HCT116 (cell line): ENCODE measurements around the gene RTTN. TPM values are rescaled to one million over a fixed set of nuclear protein-coding genes. Genes with fewer than 3 reads are reported as not detected.

Experiments used
- ATAC-seq: fragments of 200-7000 bp; cut with Tn5 transposase; 2 replicates; pipeline ENCODE4 v1.9.1; 2020; ENCODE audit warnings: mild to moderate bottlenecking, moderate library complexity
- BruUV-seq: library from RNA; stranded (reverse); fragments of 400-500 nt; replicated peaks from 2 replicates; lab custom pipeline; 2021; lab: Mats Ljungman, UMichigan
- CTCF ChIA-PET: fragments of 300-600 bp; sonication (Branson Sonifier 250); formaldehyde crosslinking; loops from one replicate; lab custom pipeline; 2021; ENCODE audit warnings: antibody characterized with exemption; lab: Charles Lee
- POLR2A ChIA-PET: fragments of 300-600, 350-600 bp; sonication (Branson Sonifier 250); formaldehyde crosslinking; loops from one replicate; lab custom pipeline; 2021; ENCODE audit warnings: antibody characterized with exemption; lab: Charles Lee
- RAD21 ChIA-PET, 2 experiments: fragments of 300-600 bp; sonication (Branson Sonifier 250); formaldehyde crosslinking; loops; one replicate each; lab custom pipeline; 2023; ENCODE audit warnings: low total read pairs in 2 of 2; ENCODE audit not compliant: uncharacterized antibody in 2 of 2, unreplicated experiment in 2 of 2, low non-redundant PET in 1 of 2; lab: Charles Lee
- DNase-seq: peaks from one replicate; pipeline ENCODE4 v3.0.0-alpha.2; 2010; ENCODE audit warnings: low read depth, low spot score
- H2AFZ ChIP-seq: fragments of 200-600 bp; shearing (Covaris generic), sonication (generic); 2 replicates; pipeline ENCODE4 v1.6.1; 2017; ENCODE audit warnings: low read depth, mixed run types, mixed read lengths, antibody characterized with exemption, low read length; ENCODE audit not compliant: poor library complexity, severe bottlenecking
- H3K27ac ChIP-seq: 2 replicates; pipeline ENCODE4 v1.5.1; 2012; ENCODE audit warnings: low read depth, low read length
- H3K27me3 ChIP-seq: fragments of 200-600 bp; sonication (generic); 2 replicates; pipeline ENCODE4 v1.6.1; 2016; ENCODE audit warnings: mixed run types, low read length, mixed read lengths; ENCODE audit not compliant: insufficient read depth
- H3K36me3 ChIP-seq, 2 experiments: fragments of 200-500 bp in 1 of 2; fragments of 200-600 bp in 1 of 2; sonication (Bioruptor generic) in 1 of 2; sonication (generic) in 1 of 2; 2 replicates each; pipeline versions ENCODE4 v1.5.1 to v1.6.1; 2014 to 2016; ENCODE audit warnings: low read length in 2 of 2, inconsistent platforms in 1 of 2, mixed read lengths in 1 of 2, mixed run types in 1 of 2; ENCODE audit not compliant: insufficient read depth in 2 of 2, control insufficient read depth in 1 of 2
- H3K4me1 ChIP-seq, 2 experiments: fragments of 200-600 bp in 1 of 2; sonication (generic) in 1 of 2; 2 replicates each; pipeline versions ENCODE4 v1.5.1 to v1.6.1; 2012 to 2017; ENCODE audit warnings: low read length in 2 of 2, inconsistent platforms in 1 of 2, mild to moderate bottlenecking in 1 of 2, mixed read lengths in 1 of 2, mixed run types in 1 of 2, moderate library complexity in 1 of 2; ENCODE audit not compliant: insufficient read depth in 2 of 2, control insufficient read depth in 1 of 2
- H3K4me2 ChIP-seq: fragments of 200-600 bp; sonication (generic); 2 replicates; pipeline ENCODE4 v1.6.1; 2017; ENCODE audit warnings: mixed run types, low read length, mixed read lengths
- H3K4me3 ChIP-seq, 2 experiments: fragments of 200-600 bp in 1 of 2; sonication (generic) in 1 of 2; replicated peaks in 1 of 2; 2 replicates each; pipeline ENCODE4 v1.5.1; 2011 to 2016; ENCODE audit warnings: low read length in 2 of 2, control low read depth in 1 of 2, low read depth in 1 of 2, mild to moderate bottlenecking in 1 of 2, mixed read lengths in 1 of 2, mixed run types in 1 of 2
- H3K79me2 ChIP-seq: fragments of 200-600 bp; sonication (generic); 2 replicates; pipeline ENCODE4 v1.6.1; 2017; ENCODE audit warnings: mild to moderate bottlenecking, mixed run types, low read length, moderate library complexity, mixed read lengths; ENCODE audit not compliant: insufficient read depth
- H3K9ac ChIP-seq: fragments of 200-600 bp; sonication (generic); 2 replicates; pipeline ENCODE4 v1.6.1; 2016; ENCODE audit warnings: low read length, mixed read lengths
- H3K9me2 ChIP-seq: fragments of 200-600 bp; sonication (generic), shearing (Covaris generic); 2 replicates; pipeline ENCODE4 v1.6.1; 2017; ENCODE audit warnings: mixed run types, mild to moderate bottlenecking, moderate library complexity; ENCODE audit not compliant: insufficient read depth
- H3K9me3 ChIP-seq, 2 experiments: fragments of 200-500 bp in 1 of 2; fragments of 200-600 bp in 1 of 2; sonication (Bioruptor generic) in 1 of 2; sonication (generic) in 1 of 2; 2 replicates each; pipeline ENCODE4 v1.6.1; 2014 to 2017; ENCODE audit warnings: low read length in 2 of 2, mixed read lengths in 2 of 2, inconsistent platforms in 1 of 2, low read depth in 1 of 2, mild to moderate bottlenecking in 1 of 2, mixed run types in 1 of 2, moderate library complexity in 1 of 2; ENCODE audit not compliant: control insufficient read depth in 1 of 2, insufficient read depth in 1 of 2
- H4K20me1 ChIP-seq: fragments of 200-600 bp; sonication (generic), shearing (Covaris generic); 2 replicates; pipeline ENCODE4 v1.6.1; 2017; ENCODE audit warnings: mixed run types, mild to moderate bottlenecking, moderate library complexity; ENCODE audit not compliant: insufficient read depth
- ATF3 ChIP-seq: IDR thresholded peaks from 2 replicates; pipeline ENCODE4 v1.6.1; 2012
- CBX3 ChIP-seq: IDR thresholded peaks from 2 replicates; pipeline ENCODE4 v1.6.1; 2012; ENCODE audit warnings: low read depth
- CEBPB ChIP-seq: IDR thresholded peaks from 2 replicates; pipeline ENCODE4 v1.6.1; 2012; ENCODE audit warnings: low read depth
- EGR1 ChIP-seq: IDR thresholded peaks from 2 replicates; pipeline ENCODE4 v1.6.1; 2012; ENCODE audit warnings: low read depth
- ELF1 ChIP-seq: IDR thresholded peaks from 2 replicates; pipeline ENCODE4 v1.6.1; 2012; ENCODE audit warnings: low read depth, borderline replicate concordance
- EZH2 ChIP-seq: fragments of 200-600 bp; sonication (generic); IDR thresholded peaks from 2 replicates; pipeline ENCODE4 v1.6.1; 2017; ENCODE audit warnings: antibody characterized with exemption, mixed run types
- FOSL1 ChIP-seq: IDR thresholded peaks from 2 replicates; pipeline ENCODE4 v1.6.1; 2012; ENCODE audit warnings: low read depth
- POLR2A ChIP-seq: IDR thresholded peaks from 2 replicates; pipeline ENCODE4 v1.7.0; 2011; ENCODE audit warnings: borderline replicate concordance; ENCODE audit not compliant: insufficient read depth, insufficient read length; ENCODE audit errors: extremely low read depth
- SRF ChIP-seq: IDR thresholded peaks from 2 replicates; pipeline ENCODE4 v1.6.1; 2012; ENCODE audit warnings: low read depth
- intact Hi-C: fragments of 100-400 bp; cut with micrococcal nuclease; formaldehyde crosslinking; loops from 2 replicates; pipeline ENCODE4 v1.10.0; 2022
- total RNA-seq: library from RNA; stranded (reverse); gene quantifications from one replicate; pipeline ENCODE4 v1.2.1, GENCODE V29; 2021; ENCODE audit not compliant: unreplicated experiment

RTTN gene
- total RNA-seq, 1 experiment from 2014 or later, result 41.2 TPM

- TF ChIP-seq CEBPB (no peak), FOSL1 (no peak), CBX3 (no peak), EZH2 (no peak), ATF3 (no peak)
- Histone ChIP-seq H3K4me1 (peaks cover 27 to 33% of the 10 kb centered on the region in 2 experiments), H3K4me2 (no peak overlapping the region), H4K20me1 (no peaks in the 10 kb centered on the region), H2AFZ (no peak overlapping the region), H3K27ac (no peak overlapping the region), H3K27me3 (no peaks in the 10 kb centered on the region), H3K9me2 (no peaks in the 10 kb centered on the region), H3K9me3 (no peaks in the 10 kb centered on the region), H3K9ac (no peak overlapping the region), H3K4me3 (no peak overlapping the region), H3K79me2 (peaks cover 84% of the 10 kb centered on the region), H3K36me3 (peaks cover 13 to 28% of the 10 kb centered on the region in 2 experiments)
- ChIA-PET CTCF (no interaction called here), RAD21 (no interaction called here), POLR2A (no interaction called here)
- DNase-seq, result no peak
- ATAC-seq, result no peak
- intact Hi-C loops, result no loop called here
- no TSS peak for BruUV-seq
Measured at GRCh38 chr18:70200286-70200685, 5.2 kb downstream of the RTTN start.

- Histone ChIP-seq H3K9ac (no peak overlapping the region), H3K27me3 (no peaks in the 10 kb centered on the region), H3K4me3 (no peak overlapping the region), H3K4me2 (no peak overlapping the region), H3K79me2 (peaks cover 84% of the 10 kb centered on the region), H3K9me3 (no peaks in the 10 kb centered on the region), H3K9me2 (no peaks in the 10 kb centered on the region), H2AFZ (no peak overlapping the region), H3K27ac (peak overlapping the region; percentile 19), H4K20me1 (no peaks in the 10 kb centered on the region), H3K36me3 (peaks cover 25 to 46% of the 10 kb centered on the region in 2 experiments), H3K4me1 (peaks cover 20 to 25% of the 10 kb centered on the region in 2 experiments)
- ChIA-PET RAD21 (no interaction called here), POLR2A (no interaction called here), CTCF (interaction anchor here (1.2 kb wide), 1 partner anchor 236 kb away, joined by 4 read pairs; no protein-coding TSS in a partner anchor)
- BruUV-seq, result no TSS peak
- DNase-seq, result no peak
- TF ChIP-seq ELF1 (no peak), CEBPB (no peak), EGR1 (no peak), SRF (no peak), POLR2A (no peak)
- intact Hi-C loops, result loop anchor here (2.0 to 5.0 kb wide), 2 partner anchors 89 to 253 kb away; partner anchors contain the start of gene SOCS6
- ATAC-seq, result no peak
Measured at GRCh38 chr18:70197844-70198243, 7.6 kb downstream of the RTTN start.
